GM23338 (cell line): ENCODE results near the gene NCOA4. TPM values are rescaled to one million over a fixed set of nuclear protein-coding genes. Genes with fewer than 3 reads are reported as not detected.

ENCODE experiments used
- ATAC-seq: fragments of 200-7000 bp; cut with Tn5 transposase; 3 replicates; pipeline ENCODE4 v1.9.1; 2020
- DNase-seq: peaks from one replicate; pipeline ENCODE4 v3.0.0-alpha.2; 2015; ENCODE audit warnings: low spot score
- H2AFZ ChIP-seq: fragments of 200-600 bp; sonication (generic); 2 replicates; pipeline ENCODE4 v1.8.0; 2016; ENCODE audit warnings: antibody characterized with exemption, mild to moderate bottlenecking, moderate library complexity
- H3F3A ChIP-seq: fragments of 200-600 bp; sonication (generic); replicated peaks from 2 replicates; pipeline ENCODE4 v1.8.0; 2017; ENCODE audit warnings: antibody characterized with exemption, mixed run types, low read depth
- H3K27ac ChIP-seq: fragments of 200-600 bp; sonication (generic); 2 replicates; pipeline ENCODE4 v1.6.1; 2016; ENCODE audit warnings: low read depth
- H3K27me3 ChIP-seq: fragments of 200-600 bp; sonication (generic); 2 replicates; pipeline ENCODE4 v1.8.0; 2016; ENCODE audit warnings: mild to moderate bottlenecking, mixed run types, moderate library complexity; ENCODE audit not compliant: insufficient read depth
- H3K36me3 ChIP-seq: fragments of 200-600 bp; sonication (generic); 2 replicates; pipeline ENCODE4 v1.8.0; 2016; ENCODE audit warnings: mild to moderate bottlenecking; ENCODE audit not compliant: insufficient read depth
- H3K4me1 ChIP-seq: fragments of 200-600 bp; sonication (generic); 2 replicates; pipeline ENCODE4 v1.8.0; 2016; ENCODE audit warnings: mild to moderate bottlenecking, moderate library complexity; ENCODE audit not compliant: insufficient read depth
- H3K4me2 ChIP-seq: fragments of 200-600 bp; sonication (generic); 2 replicates; pipeline ENCODE4 v1.7.1; 2017; ENCODE audit warnings: mixed run types
- H3K4me3 ChIP-seq: fragments of 200-600 bp; sonication (generic); 2 replicates; pipeline ENCODE4 v1.6.1; 2016; ENCODE audit warnings: mixed run types
- H3K79me2 ChIP-seq: fragments of 200-600 bp; sonication (generic); replicated peaks from 2 replicates; pipeline ENCODE4 v1.8.0; 2017; ENCODE audit warnings: mild to moderate bottlenecking; ENCODE audit not compliant: insufficient read depth
- H3K9me2 ChIP-seq: fragments of 200-600 bp; sonication (generic); 2 replicates; pipeline ENCODE4 v1.8.0; 2017; ENCODE audit not compliant: insufficient read depth
- H4K20me1 ChIP-seq: fragments of 200-600 bp; sonication (generic); replicated peaks from 2 replicates; pipeline ENCODE4 v1.8.0; 2017; ENCODE audit warnings: mild to moderate bottlenecking; ENCODE audit not compliant: insufficient read depth
- H3K27ac Mint-ChIP-seq: 2 replicates; pipeline ENCODE4 v1.8.0; 2020; ENCODE audit warnings: inconsistent platforms, mild to moderate bottlenecking, moderate library complexity, mixed read lengths
- H3K27me3 Mint-ChIP-seq: 3 replicates; pipeline ENCODE4 v1.8.0; 2022; ENCODE audit warnings: low read depth, mild to moderate bottlenecking, moderate library complexity, mixed read lengths, inconsistent platforms; ENCODE audit not compliant: insufficient read depth, poor library complexity
- H3K36me3 Mint-ChIP-seq: 3 replicates; pipeline ENCODE4 v1.8.0; 2021; ENCODE audit warnings: low read depth, mild to moderate bottlenecking, inconsistent platforms, moderate library complexity, mixed read lengths
- H3K4me1 Mint-ChIP-seq: 3 replicates; pipeline ENCODE4 v1.8.0; 2020; ENCODE audit warnings: mild to moderate bottlenecking, inconsistent platforms, mixed read lengths
- H3K4me3 Mint-ChIP-seq: 3 replicates; pipeline ENCODE4 v1.8.0; 2021; ENCODE audit warnings: moderate library complexity, mild to moderate bottlenecking, inconsistent platforms, mixed read lengths
- H3K9me3 Mint-ChIP-seq: 3 replicates; pipeline ENCODE4 v1.8.0; 2020; ENCODE audit warnings: moderate library complexity, mild to moderate bottlenecking, inconsistent platforms, mixed read lengths
- CREB1 ChIP-seq: fragments of 250-450 bp; sonication (Bioruptor Pico); IDR thresholded peaks from 2 replicates; pipeline ENCODE4 v1.5.0; 2020; ENCODE audit warnings: low read depth, mild to moderate bottlenecking, moderate library complexity
- EZH2 ChIP-seq: fragments of 200-600 bp; sonication (generic); IDR thresholded peaks from one replicate; pipeline ENCODE4 v1.8.0; 2017; ENCODE audit warnings: antibody characterized with exemption, mild to moderate bottlenecking, low read depth; ENCODE audit not compliant: unreplicated experiment
- EZH2phosphoT487 ChIP-seq: fragments of 200-600 bp; sonication (generic); IDR thresholded peaks from one replicate; pipeline ENCODE4 v1.8.1; 2018; ENCODE audit warnings: antibody characterized with exemption; ENCODE audit not compliant: unreplicated experiment
- JUNB ChIP-seq: IDR thresholded peaks from one replicate; pipeline ENCODE4 v1.6.1; 2016; ENCODE audit warnings: antibody characterized with exemption; ENCODE audit not compliant: unreplicated experiment
- NANOG ChIP-seq: IDR thresholded peaks from 2 replicates; pipeline ENCODE4 v1.6.1; 2016; ENCODE audit warnings: antibody characterized with exemption, borderline replicate concordance
- POLR2AphosphoS5 ChIP-seq: IDR thresholded peaks from 2 replicates; pipeline ENCODE4 v1.6.1; 2016; ENCODE audit warnings: antibody characterized with exemption, low read depth
- STAT1 ChIP-seq: IDR thresholded peaks from one replicate; pipeline ENCODE4 v1.6.1; 2016; ENCODE audit warnings: antibody characterized with exemption; ENCODE audit not compliant: unreplicated experiment
- ZNF114 ChIP-seq: fragments of 250-450 bp; sonication (Bioruptor Pico); IDR thresholded peaks from 2 replicates; pipeline ENCODE4 v1.5.0; 2020; ENCODE audit warnings: mild to moderate bottlenecking, moderate library complexity
- ZNF331 ChIP-seq: fragments of 250-450 bp; sonication (Bioruptor Pico); IDR thresholded peaks from 2 replicates; pipeline ENCODE4 v1.5.0; 2020; ENCODE audit warnings: low read depth, mild to moderate bottlenecking, moderate library complexity
- polyA plus RNA-seq: library from polyadenylated mRNA; unstranded; fragments of >200 nt; fragmentation: Nextera tagmentation; extraction: Ambion mirVana; gene quantifications from 2 replicates; pipeline ENCODE4 v1.2.1, GENCODE V29; 2016
- total RNA-seq: library from RNA; depleted of rRNA; stranded (reverse); fragments of >200 nt; shearing (Covaris generic); gene quantifications from 2 replicates; pipeline ENCODE4 v1.2.3, GENCODE V29; 2014
- TF ChIP-seq, protein P1 (sequence below), 2 experiments: fragments of 200-600 bp in 1 of 2; sonication (generic) in 1 of 2; conservative IDR thresholded peaks; 2 replicates each; pipeline versions ENCODE4 v1.5.1 to v1.6.1; 2016 to 2017; ENCODE audit warnings: antibody characterized with exemption in 2 of 2, low read depth in 2 of 2, mild to moderate bottlenecking in 2 of 2, moderate library complexity in 1 of 2
- TF ChIP-seq, protein P2 (sequence below): IDR thresholded peaks from one replicate; pipeline ENCODE4 v1.6.1; 2018; ENCODE audit warnings: antibody characterized with exemption; ENCODE audit not compliant: unreplicated experiment
- TF ChIP-seq, protein P3 (sequence below): fragments of 250-450 bp; sonication (Bioruptor Pico); IDR thresholded peaks from 2 replicates; pipeline ENCODE4 v1.5.0; 2020; ENCODE audit warnings: mild to moderate bottlenecking, moderate library complexity
- TF ChIP-seq, protein P4 (sequence below): IDR thresholded peaks from 2 replicates; pipeline ENCODE4 v1.6.1; 2016; ENCODE audit warnings: antibody characterized with exemption

NCOA4 gene
- total and polyA plus RNA-seq, 2 experiments from 2014 or later: 24.9 to 76.9 TPM

DNA sequence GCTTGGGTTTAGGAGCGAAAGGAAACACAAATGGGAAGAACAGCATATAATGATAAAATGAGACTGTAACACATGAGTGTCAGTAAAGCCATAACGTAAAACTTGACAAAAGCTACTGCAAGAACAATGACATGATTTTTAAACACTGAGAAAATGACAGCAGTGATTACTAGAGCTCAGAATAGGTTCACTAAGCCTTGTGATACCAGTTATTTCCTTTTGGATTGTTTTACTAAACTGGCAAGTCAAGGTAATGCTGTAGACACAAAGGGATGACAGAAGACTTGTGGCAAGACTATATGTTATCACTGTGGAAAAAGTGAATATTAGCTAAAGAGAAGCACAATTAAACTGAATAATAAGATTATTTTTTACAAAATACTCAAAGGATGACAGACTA is 12.7 kb downstream of the NCOA4 start:
- TF ChIP-seq, protein P1, sequence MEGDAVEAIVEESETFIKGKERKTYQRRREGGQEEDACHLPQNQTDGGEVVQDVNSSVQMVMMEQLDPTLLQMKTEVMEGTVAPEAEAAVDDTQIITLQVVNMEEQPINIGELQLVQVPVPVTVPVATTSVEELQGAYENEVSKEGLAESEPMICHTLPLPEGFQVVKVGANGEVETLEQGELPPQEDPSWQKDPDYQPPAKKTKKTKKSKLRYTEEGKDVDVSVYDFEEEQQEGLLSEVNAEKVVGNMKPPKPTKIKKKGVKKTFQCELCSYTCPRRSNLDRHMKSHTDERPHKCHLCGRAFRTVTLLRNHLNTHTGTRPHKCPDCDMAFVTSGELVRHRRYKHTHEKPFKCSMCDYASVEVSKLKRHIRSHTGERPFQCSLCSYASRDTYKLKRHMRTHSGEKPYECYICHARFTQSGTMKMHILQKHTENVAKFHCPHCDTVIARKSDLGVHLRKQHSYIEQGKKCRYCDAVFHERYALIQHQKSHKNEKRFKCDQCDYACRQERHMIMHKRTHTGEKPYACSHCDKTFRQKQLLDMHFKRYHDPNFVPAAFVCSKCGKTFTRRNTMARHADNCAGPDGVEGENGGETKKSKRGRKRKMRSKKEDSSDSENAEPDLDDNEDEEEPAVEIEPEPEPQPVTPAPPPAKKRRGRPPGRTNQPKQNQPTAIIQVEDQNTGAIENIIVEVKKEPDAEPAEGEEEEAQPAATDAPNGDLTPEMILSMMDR (conservative IDR thresholded peaks at IDR 0.05; ENCODE audit: low read depth in 2 of 2): no peak
- TF ChIP-seq EZH2phosphoT487: no peak
- TF ChIP-seq CREB1: no peak
- TF ChIP-seq, protein P2, sequence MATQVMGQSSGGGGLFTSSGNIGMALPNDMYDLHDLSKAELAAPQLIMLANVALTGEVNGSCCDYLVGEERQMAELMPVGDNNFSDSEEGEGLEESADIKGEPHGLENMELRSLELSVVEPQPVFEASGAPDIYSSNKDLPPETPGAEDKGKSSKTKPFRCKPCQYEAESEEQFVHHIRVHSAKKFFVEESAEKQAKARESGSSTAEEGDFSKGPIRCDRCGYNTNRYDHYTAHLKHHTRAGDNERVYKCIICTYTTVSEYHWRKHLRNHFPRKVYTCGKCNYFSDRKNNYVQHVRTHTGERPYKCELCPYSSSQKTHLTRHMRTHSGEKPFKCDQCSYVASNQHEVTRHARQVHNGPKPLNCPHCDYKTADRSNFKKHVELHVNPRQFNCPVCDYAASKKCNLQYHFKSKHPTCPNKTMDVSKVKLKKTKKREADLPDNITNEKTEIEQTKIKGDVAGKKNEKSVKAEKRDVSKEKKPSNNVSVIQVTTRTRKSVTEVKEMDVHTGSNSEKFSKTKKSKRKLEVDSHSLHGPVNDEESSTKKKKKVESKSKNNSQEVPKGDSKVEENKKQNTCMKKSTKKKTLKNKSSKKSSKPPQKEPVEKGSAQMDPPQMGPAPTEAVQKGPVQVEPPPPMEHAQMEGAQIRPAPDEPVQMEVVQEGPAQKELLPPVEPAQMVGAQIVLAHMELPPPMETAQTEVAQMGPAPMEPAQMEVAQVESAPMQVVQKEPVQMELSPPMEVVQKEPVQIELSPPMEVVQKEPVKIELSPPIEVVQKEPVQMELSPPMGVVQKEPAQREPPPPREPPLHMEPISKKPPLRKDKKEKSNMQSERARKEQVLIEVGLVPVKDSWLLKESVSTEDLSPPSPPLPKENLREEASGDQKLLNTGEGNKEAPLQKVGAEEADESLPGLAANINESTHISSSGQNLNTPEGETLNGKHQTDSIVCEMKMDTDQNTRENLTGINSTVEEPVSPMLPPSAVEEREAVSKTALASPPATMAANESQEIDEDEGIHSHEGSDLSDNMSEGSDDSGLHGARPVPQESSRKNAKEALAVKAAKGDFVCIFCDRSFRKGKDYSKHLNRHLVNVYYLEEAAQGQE: no peak
- no peak for TF ChIP-seq ZNF114
- TF ChIP-seq, protein P3, sequence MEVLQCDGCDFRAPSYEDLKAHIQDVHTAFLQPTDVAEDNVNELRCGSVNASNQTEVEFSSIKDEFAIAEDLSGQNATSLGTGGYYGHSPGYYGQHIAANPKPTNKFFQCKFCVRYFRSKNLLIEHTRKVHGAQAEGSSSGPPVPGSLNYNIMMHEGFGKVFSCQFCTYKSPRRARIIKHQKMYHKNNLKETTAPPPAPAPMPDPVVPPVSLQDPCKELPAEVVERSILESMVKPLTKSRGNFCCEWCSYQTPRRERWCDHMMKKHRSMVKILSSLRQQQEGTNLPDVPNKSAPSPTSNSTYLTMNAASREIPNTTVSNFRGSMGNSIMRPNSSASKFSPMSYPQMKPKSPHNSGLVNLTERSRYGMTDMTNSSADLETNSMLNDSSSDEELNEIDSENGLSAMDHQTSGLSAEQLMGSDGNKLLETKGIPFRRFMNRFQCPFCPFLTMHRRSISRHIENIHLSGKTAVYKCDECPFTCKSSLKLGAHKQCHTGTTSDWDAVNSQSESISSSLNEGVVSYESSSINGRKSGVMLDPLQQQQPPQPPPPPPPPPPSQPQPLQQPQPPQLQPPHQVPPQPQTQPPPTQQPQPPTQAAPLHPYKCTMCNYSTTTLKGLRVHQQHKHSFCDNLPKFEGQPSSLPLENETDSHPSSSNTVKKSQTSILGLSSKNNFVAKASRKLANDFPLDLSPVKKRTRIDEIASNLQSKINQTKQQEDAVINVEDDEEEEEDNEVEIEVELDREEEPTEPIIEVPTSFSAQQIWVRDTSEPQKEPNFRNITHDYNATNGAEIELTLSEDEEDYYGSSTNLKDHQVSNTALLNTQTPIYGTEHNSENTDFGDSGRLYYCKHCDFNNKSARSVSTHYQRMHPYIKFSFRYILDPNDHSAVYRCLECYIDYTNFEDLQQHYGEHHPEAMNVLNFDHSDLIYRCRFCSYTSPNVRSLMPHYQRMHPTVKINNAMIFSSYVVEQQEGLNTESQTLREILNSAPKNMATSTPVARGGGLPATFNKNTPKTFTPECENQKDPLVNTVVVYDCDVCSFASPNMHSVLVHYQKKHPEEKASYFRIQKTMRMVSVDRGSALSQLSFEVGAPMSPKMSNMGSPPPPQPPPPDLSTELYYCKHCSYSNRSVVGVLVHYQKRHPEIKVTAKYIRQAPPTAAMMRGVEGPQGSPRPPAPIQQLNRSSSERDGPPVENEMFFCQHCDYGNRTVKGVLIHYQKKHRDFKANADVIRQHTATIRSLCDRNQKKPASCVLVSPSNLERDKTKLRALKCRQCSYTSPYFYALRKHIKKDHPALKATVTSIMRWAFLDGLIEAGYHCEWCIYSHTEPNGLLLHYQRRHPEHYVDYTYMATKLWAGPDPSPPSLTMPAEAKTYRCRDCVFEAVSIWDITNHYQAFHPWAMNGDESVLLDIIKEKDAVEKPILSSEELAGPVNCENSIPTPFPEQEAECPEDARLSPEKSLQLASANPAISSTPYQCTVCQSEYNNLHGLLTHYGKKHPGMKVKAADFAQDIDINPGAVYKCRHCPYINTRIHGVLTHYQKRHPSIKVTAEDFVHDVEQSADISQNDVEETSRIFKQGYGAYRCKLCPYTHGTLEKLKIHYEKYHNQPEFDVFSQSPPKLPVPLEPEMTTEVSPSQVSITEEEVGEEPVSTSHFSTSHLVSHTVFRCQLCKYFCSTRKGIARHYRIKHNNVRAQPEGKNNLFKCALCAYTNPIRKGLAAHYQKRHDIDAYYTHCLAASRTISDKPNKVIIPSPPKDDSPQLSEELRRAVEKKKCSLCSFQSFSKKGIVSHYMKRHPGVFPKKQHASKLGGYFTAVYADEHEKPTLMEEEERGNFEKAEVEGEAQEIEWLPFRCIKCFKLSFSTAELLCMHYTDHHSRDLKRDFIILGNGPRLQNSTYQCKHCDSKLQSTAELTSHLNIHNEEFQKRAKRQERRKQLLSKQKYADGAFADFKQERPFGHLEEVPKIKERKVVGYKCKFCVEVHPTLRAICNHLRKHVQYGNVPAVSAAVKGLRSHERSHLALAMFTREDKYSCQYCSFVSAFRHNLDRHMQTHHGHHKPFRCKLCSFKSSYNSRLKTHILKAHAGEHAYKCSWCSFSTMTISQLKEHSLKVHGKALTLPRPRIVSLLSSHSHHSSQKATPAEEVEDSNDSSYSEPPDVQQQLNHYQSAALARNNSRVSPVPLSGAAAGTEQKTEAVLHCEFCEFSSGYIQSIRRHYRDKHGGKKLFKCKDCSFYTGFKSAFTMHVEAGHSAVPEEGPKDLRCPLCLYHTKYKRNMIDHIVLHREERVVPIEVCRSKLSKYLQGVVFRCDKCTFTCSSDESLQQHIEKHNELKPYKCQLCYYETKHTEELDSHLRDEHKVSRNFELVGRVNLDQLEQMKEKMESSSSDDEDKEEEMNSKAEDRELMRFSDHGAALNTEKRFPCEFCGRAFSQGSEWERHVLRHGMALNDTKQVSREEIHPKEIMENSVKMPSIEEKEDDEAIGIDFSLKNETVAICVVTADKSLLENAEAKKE (CRISPR knock-in tag): no peak
- TF ChIP-seq NANOG: no peak
- TF ChIP-seq EZH2: no peak
- TF ChIP-seq ZNF331 (CRISPR knock-in tag): no peak
- TF ChIP-seq STAT1: no peak
- TF ChIP-seq, protein P4, sequence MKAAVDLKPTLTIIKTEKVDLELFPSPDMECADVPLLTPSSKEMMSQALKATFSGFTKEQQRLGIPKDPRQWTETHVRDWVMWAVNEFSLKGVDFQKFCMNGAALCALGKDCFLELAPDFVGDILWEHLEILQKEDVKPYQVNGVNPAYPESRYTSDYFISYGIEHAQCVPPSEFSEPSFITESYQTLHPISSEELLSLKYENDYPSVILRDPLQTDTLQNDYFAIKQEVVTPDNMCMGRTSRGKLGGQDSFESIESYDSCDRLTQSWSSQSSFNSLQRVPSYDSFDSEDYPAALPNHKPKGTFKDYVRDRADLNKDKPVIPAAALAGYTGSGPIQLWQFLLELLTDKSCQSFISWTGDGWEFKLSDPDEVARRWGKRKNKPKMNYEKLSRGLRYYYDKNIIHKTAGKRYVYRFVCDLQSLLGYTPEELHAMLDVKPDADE: no peak
- no peak for TF ChIP-seq JUNB
- no peak for TF ChIP-seq POLR2AphosphoS5

More for the DNA sequence above, 12.7 kb downstream of the NCOA4 start:
- Histone ChIP-seq H2AFZ (no peak overlapping the region), H3K4me2 (no peak overlapping the region), H3K79me2 (peaks cover 75% of the 10 kb centered on the region), H3K27me3 (no peaks in the 10 kb centered on the region), H3K4me1 (peaks cover 30% of the 10 kb centered on the region), H4K20me1 (peaks cover 30% of the 10 kb centered on the region), H3K9me2 (no peaks in the 10 kb centered on the region), H3K4me3 (no peak overlapping the region), H3K36me3 (peaks cover 1% of the 10 kb centered on the region; the same call in 1 of the 2 replicates), H3F3A (no peaks in the 10 kb centered on the region), H3K27ac (no peak overlapping the region)
- Mint-ChIP-seq H3K4me3 (no peak overlapping the region), H3K27ac (no peak overlapping the region), H3K27me3 (no peaks in the 10 kb centered on the region), H3K4me1 (peaks cover 26% of the 10 kb centered on the region), H3K36me3 (peaks cover 22% of the 10 kb centered on the region; the same call in 2 of the 3 replicates), H3K9me3 (no peaks in the 10 kb centered on the region; the same call in 2 of the 3 replicates)
- no peak for DNase-seq
- ATAC-seq: no peak
